WERI-Rb-1 (cell line): ENCODE data around the gene TMEM61.
"Not testable (repeated sequence)": the region's sequence is repeated elsewhere in the genome, so short reads cannot be mapped to it uniquely, and the experiment has no call there.

Experiments
- DNase-seq: peaks from one replicate; pipeline ENCODE4 v3.0.0-alpha.2; 2020
- H3K27ac ChIP-seq: fragments of 250-450 bp; sonication (Bioruptor Pico); 2 replicates; pipeline ENCODE4 v1.5.1; 2020; ENCODE audit warnings: mild to moderate bottlenecking, moderate library complexity
- H3K27me3 ChIP-seq: fragments of 250-450 bp; sonication (Bioruptor Pico); 2 replicates; pipeline ENCODE4 v1.5.1; 2021; ENCODE audit warnings: mild to moderate bottlenecking, low read depth, moderate library complexity; ENCODE audit not compliant: insufficient read depth, severe bottlenecking
- H3K36me3 ChIP-seq: fragments of 250-450 bp; sonication (Bioruptor Pico); 2 replicates; pipeline ENCODE4 v1.5.1; 2020; ENCODE audit warnings: mild to moderate bottlenecking, moderate library complexity
- H3K4me3 ChIP-seq: 2 replicates; pipeline ENCODE4 v1.5.1; 2011; ENCODE audit warnings: low read depth, mild to moderate bottlenecking, control low read depth, low read length
- H3K9me3 ChIP-seq: fragments of 250-450 bp; sonication (Bioruptor Pico); 2 replicates; pipeline ENCODE4 v1.5.1; 2021; ENCODE audit warnings: mild to moderate bottlenecking, moderate library complexity; ENCODE audit not compliant: severe bottlenecking
- TF ChIP-seq, protein P1 (sequence below): IDR thresholded peaks from 2 replicates; pipeline ENCODE4 v1.5.1; 2011; ENCODE audit warnings: low read depth, mild to moderate bottlenecking, control low read depth, inconsistent platforms, low read length

TMEM61 gene

DNA sequence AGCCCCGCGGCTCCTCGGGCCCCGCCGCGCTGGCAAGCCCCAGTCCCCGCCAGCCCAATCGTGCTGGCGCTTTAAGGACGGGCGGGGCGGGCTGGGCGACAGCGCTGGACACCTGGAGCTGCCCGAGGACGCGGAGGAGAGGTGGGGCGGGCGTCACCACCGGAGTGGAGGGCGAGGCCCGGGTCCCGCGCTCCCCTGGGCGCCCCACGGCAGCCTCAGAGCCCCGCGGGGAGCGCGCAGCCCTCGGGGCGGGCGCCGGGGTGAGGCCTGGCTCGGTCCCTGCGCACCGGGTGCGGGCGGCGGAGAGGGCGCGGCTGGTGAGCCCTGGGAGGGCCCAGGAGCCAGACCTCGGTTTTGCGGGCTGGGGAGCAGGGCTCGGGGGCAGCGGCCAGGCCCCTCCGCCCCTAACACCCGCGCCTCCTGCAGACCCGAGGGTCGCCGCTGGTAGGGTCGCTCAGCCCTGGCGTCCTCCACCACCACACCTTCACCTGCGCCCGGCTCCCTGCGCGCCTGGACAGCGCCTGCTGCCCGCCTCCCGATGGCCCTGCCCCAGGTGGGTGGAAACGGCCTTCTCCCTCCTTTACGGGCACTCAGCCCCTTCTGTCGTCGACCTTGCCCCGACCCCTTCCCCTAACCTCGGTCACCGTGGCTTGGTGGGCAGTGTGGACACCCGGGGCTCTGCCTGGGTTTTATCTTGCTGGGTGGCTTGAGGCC is at the start of gene TMEM61:
Gene TMEM61 (plus strand): TSS at position 101 of the 714 bp plus-strand sequence. CDS start 438 bp downstream, at position 539.
- Histone ChIP-seq H3K27me3 (no peaks in the 10 kb centered on the region), H3K4me3 (no peak within 1 kb of the TSS), H3K27ac (no peak within 1 kb of the TSS), H3K36me3 (no peaks in the 10 kb centered on the region), H3K9me3 (no peaks in the 10 kb centered on the region)
- no peak for DNase-seq
- TF ChIP-seq, protein P1, sequence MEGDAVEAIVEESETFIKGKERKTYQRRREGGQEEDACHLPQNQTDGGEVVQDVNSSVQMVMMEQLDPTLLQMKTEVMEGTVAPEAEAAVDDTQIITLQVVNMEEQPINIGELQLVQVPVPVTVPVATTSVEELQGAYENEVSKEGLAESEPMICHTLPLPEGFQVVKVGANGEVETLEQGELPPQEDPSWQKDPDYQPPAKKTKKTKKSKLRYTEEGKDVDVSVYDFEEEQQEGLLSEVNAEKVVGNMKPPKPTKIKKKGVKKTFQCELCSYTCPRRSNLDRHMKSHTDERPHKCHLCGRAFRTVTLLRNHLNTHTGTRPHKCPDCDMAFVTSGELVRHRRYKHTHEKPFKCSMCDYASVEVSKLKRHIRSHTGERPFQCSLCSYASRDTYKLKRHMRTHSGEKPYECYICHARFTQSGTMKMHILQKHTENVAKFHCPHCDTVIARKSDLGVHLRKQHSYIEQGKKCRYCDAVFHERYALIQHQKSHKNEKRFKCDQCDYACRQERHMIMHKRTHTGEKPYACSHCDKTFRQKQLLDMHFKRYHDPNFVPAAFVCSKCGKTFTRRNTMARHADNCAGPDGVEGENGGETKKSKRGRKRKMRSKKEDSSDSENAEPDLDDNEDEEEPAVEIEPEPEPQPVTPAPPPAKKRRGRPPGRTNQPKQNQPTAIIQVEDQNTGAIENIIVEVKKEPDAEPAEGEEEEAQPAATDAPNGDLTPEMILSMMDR: no peak

DNA sequence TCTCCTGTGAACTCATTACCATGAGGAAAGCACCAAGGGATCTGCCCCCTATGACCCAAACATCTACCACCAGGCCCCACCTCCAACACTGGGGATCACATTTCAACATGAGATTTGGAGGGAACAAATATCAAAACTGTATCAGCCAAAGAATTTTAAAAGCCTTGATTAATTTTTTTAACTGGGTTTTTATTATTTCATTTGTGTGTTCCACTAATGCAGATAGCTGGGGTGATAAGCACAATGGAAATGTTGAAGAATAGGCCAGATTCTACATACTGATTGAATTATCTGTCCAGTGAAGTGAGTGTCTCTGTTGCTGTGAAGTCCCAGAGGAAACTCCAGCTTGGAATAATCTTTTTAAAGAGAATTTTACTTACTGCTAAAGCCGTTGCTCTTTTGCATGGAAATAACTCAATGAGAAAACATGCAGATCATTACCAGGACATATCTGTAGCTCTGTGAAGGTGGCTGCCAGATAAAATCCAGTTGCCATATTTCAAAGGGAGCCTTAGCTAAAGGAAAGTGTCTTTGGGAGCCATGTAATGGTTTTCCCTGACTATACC is 49.1 kb upstream of the TMEM61 start:
- DNase-seq: no peak
- H3K9me3 ChIP-seq: no peaks in the 10 kb centered on the region
- no peak overlapping the region for H3K27ac ChIP-seq
- H3K36me3 ChIP-seq: no peaks in the 10 kb centered on the region
- TF ChIP-seq, protein P1: no peak
- no peak overlapping the region for H3K4me3 ChIP-seq
- no peaks in the 10 kb centered on the region for H3K27me3 ChIP-seq

DNA sequence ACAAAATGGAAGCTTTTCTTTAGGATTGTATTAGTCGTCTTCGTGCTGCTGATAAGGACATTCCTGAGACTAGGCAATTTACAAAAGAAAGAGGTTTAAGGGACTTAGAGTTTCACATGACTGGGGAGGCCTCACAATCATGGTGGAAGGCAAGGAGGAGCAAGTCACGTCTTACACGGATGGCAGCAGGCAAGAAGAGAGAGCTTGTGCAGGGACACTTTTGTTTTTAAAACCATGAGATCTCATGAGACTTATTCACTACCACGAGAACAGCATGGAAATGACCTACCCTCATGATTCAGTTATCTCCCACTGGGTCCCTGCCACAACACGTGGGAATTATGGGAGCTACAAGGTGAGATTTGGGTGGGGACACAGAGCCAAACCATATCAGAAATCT is 46.3 kb upstream of the TMEM61 start:
- not testable (repeated sequence) for H3K27ac ChIP-seq, H3K4me3 ChIP-seq, DNase-seq, H3K27me3 ChIP-seq, H3K36me3 ChIP-seq, H3K9me3 ChIP-seq

DNA sequence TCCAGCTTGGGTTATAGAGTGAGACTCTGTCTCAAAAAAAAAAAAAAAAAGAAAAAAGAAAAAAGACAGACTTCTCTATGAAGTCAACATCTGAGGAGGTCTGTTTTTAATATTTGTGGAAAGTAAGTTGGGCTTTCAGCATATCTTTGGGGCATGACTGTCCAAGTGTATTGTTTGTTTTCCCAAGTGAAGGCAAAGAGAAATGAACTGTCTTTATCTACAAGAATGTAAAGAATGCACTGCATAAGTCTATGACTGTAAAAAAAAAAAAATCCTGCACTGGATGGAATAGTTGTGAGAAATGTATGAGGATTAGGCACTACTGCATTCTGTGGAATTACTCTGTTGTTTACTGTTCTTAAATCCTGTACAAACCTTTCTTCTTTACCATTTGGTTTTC is 45.6 kb upstream of the TMEM61 start:
- H3K36me3 ChIP-seq: no peaks in the 10 kb centered on the region
- H3K9me3 ChIP-seq: no peaks in the 10 kb centered on the region
- no peak overlapping the region for H3K4me3 ChIP-seq
- H3K27me3 ChIP-seq: no peaks in the 10 kb centered on the region
- TF ChIP-seq, protein P1: no peak
- no peak for DNase-seq
- no peak overlapping the region for H3K27ac ChIP-seq

DNA sequence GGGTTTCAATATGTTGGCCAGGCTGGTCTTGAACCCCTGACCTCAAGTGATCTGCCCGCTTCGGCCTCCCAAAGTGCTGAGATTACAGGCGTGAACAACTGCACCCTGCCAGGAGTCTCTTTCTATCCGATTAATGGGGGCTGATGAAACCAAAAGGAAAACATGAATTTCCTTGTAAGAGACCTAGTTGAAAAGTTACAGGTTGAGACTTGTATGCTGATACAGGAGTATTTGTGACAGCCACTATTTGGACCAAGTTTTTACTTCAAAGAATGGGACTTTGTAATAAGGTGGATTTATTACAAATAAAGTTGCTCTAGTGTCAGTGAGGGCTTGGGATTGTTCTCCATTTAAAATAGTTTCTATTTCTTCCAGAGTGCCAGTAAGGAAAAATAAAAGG is 43.6 kb upstream of the TMEM61 start:
- Histone ChIP-seq H3K9me3 (no peaks in the 10 kb centered on the region), H3K36me3 (no peaks in the 10 kb centered on the region), H3K27me3 (no peaks in the 10 kb centered on the region), H3K4me3 (no peak overlapping the region), H3K27ac (no peak overlapping the region)
- TF ChIP-seq, protein P1: no peak
- no peak for DNase-seq

DNA sequence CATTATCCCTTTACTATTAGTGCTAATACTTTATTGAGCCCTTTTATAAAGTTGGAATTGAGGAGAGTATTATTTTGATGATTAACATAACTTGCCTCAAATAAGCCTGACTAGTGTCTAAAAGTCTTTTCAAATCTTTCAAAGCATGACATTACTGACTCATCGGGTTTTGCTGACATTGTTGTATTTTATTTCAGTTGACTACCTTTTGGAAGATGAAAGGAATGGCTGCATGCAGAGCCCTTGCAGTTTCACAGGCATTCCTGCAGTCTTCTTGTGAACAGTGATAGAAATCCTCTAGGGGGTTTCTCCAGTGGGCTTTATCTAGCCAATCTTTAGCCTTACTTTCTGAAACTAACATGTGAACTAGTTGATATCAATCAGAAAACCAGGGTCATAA is 43.0 kb upstream of the TMEM61 start:
- Histone ChIP-seq H3K27me3 (no peaks in the 10 kb centered on the region), H3K27ac (no peak overlapping the region), H3K9me3 (no peaks in the 10 kb centered on the region), H3K36me3 (no peaks in the 10 kb centered on the region), H3K4me3 (no peak overlapping the region)
- TF ChIP-seq, protein P1: no peak
- no peak for DNase-seq

DNA sequence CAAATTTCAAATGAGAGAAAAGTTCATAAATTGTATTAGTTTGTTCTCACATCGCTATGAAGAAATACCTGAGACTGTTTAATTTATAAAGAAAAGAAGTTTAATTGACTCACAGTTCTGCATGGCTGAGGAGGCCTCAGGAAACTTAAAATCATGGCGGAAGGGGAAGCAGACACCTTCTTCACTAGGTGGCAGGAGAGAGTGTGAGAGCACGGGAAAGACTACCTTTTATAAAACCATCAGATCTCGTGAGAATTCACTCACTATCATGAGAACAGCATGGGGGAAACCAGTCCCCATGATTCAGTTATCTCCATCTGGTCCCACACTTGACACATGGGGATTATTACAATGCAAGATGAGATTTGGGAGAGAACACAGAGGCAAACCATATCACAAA is 41.5 kb upstream of the TMEM61 start:
- not testable (repeated sequence) for H3K4me3 ChIP-seq, DNase-seq, H3K27ac ChIP-seq, H3K36me3 ChIP-seq, H3K27me3 ChIP-seq, H3K9me3 ChIP-seq
